Activated T-cell treated with anti-CD3 and anti-CD28 coated beads for 24 hours (primary cell): ENCODE results near the gene ARPC5L.
"Not testable (repeated sequence)": the region's sequence is repeated elsewhere in the genome, so short reads cannot be mapped to it uniquely, and the experiment has no call there.

Source experiments
- DNase-seq: peaks from one replicate; pipeline ENCODE4 v3.0.0-alpha.2; 2020; ENCODE audit warnings: low read depth

The ARPC5L gene

DNA sequence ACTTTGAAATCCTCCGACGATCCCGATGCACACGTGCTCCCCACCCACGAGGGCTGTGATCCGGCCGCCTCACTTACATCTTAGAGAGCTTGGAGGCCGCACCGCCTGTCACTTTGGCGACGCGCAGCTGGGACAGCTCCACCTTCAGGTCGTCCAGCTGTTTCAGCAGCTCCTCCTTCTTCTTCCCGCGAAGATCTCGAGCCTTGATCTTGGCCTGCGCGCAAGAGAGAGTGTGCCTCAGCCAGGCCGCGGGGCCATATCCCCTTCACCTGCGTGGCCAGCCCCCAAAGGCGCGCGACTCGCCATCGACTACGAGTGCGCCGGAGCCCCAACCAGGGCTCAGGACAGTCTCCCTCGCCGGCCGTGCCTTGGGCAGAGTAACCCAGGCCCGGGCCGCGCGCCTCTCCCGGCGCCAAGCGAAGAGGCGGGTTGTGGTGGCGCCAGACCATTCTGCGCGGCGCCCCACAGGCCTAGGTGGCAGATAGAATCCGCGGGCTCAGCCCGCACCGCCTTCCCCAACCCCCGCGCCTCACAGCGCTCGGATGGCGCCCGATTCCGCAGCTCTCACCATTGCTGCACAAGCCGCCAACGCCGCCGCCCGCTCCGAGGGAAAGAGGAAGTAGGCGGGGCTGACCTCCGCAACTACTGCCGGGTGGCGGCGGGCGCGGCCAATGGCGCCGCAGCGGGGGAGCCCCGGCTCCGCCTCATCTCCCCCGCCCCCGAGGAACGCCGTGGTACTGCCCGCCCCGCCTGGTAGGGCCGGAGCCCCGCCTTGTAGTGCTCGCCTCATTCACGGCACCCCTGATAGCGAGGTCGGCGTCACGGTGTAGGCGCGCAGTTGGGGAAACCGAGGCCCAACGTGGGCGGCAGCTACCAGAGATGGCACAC, at the start of gene ARPC5L, which contains the start of gene RPL35:
Gene ARPC5L (plus strand): TSS at position 789 of the 888 bp plus-strand sequence. CDS start 7,161 bp downstream, outside the sequence.
Gene RPL35 (minus strand): TSS at position 616 of the 888 bp plus-strand sequence. CDS start 45 bp downstream, at position 571.
- DNase-seq, result peak; percentile 93

DNA sequence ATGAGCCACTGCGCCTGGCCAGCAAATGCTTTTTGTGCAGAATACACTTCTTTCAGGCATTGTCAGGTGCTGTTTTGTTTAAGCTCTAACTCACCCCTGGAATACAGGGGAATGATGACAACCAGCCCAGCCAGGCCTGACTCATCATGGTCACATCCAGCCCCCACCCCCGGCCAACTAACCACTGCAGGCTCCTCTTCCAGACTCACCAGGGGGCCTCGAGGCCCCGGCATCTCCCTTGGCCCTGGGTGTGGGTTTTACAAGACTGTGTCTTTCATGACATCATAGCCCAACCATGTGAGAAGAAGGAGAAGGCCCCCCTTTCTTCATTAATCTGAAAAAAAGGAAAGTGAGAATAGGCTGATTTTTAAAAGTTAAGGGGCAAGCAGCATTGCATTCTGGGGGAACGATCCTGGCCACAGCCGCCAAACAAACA, 49.5 kb upstream of the ARPC5L start:
- DNase-seq, result no peak

DNA sequence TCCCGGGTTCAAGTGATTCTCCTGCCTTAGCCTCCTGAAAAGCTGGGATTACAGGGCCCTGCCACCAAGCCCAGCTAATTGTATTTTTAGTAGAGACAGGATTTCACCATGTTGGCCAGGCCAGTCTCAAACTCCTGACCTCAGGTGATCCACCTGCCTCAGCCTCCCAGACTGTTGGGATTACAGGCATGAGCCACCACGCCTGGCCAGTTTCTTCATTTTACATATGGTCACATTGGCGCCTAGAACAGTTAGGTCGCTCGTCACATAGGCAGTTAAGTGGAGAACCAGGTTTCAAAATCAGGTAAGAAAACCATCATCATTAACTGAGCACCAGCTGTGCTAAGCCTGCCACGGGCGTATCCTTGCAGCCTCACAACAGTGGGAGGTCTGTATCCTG, 48.9 kb upstream of the ARPC5L start:
- no peak for DNase-seq

DNA sequence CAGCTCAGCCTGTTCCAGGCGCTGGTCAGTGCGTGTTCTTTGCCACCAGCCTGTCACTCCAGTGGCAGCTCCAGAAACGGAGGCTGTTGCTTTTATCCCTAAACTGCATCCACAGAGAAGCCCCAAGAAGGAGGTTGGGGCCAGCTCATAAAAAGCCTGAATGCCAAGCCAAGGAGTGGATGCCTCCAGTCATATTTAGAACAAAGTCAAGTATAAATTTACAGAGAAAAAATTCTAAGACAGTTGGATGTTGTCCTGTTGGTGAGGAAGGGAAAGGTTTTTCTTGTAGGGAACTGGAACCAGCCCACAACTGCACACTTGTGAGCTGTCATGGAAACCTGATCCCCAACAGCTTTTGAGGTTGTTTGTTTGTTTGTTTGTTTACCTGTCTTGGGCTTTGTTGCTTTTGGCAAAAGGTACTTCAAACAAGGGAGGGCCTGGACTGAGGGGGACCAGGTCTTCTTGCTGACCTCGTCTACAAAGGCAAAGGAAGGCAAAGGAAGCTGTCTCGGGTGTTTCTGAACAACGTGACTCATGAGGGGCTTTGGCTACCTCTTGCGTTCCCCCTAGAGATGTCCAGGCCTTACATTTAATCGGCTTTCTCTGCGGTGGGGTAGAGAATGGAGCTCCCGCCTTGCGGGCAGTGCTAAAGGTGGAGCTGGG, 48.3 kb upstream of the ARPC5L start:
- DNase-seq, result no peak

DNA sequence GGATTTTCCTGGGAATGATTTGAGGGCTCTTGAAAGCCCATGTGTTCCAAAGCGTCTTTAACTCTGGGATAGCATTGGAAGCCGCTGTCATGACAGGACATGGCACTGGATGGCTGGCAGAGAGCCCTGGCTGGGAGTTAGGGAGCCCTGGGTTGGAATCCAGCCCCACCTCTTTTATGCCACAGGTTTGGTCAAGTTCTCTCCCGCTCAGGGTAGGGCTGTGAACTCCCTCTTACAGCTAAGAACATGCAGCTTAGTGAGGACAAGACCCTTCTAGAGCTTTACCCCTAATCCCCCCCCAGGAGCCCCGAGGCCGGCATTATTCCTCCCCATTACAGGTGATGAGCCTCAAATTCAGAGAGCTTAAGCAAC, 47.8 kb upstream of the ARPC5L start:
- DNase-seq, result no peak

DNA sequence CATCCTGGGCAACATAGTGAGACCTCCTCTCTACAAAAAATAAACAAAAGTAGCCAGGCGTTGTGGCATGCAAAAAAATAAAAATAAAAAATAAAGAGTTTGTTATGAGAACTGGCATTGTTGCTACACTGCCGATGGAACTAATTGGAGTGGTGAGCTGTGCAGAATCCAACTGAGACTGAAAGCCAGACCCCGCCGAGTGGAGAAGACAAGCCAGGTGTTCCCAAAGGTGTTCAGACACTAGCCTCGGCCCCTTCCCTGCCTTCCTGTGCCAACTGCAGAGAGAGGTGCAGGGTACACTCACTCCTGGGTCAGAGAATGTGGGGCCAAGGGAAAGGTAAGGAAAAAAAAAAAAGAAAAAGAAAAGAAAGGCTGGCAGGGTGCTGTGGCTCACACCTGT, 46.3 kb upstream of the ARPC5L start:
- no peak for DNase-seq

DNA sequence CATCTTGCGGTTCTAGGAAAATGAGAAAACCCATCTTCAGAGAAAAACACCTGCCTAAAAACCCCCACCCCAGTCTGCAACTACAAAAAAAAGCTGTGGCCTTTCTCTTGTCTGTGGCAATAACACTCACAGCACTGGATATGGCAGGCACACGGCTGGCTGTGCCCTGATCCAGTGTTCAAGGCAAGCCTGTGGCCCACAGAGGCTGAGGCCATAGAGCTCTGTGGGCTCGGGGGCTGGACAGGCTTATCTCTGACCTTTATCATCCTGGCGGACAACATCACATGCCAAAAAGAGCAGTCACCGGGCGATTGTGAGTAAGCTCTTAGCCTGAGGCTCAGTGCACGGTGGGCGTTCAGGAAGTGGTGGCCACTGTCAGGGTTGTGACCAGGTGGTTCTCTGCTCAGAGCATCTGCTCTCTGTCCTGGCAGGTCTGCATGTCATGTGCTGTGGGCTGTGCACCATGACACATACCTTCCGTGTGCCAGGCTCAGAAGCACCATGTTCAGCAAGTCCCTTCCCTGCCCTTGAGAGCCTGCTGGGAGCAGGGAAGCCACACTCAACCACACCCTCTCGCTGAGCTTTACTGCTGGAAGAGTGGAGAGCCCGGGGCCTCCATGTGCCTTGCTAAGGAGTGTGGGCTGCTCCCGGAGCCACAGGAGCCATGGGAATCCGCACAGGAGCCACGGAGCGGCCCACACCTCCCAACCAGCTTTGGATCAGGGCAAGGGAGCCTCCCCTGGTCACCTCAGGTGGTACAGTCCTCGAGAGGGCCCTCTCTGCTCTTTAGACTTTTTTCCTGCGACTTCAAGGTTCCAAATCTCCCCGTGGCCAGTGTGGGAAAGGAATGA, 43.3 kb upstream of the ARPC5L start:
- no peak for DNase-seq

DNA sequence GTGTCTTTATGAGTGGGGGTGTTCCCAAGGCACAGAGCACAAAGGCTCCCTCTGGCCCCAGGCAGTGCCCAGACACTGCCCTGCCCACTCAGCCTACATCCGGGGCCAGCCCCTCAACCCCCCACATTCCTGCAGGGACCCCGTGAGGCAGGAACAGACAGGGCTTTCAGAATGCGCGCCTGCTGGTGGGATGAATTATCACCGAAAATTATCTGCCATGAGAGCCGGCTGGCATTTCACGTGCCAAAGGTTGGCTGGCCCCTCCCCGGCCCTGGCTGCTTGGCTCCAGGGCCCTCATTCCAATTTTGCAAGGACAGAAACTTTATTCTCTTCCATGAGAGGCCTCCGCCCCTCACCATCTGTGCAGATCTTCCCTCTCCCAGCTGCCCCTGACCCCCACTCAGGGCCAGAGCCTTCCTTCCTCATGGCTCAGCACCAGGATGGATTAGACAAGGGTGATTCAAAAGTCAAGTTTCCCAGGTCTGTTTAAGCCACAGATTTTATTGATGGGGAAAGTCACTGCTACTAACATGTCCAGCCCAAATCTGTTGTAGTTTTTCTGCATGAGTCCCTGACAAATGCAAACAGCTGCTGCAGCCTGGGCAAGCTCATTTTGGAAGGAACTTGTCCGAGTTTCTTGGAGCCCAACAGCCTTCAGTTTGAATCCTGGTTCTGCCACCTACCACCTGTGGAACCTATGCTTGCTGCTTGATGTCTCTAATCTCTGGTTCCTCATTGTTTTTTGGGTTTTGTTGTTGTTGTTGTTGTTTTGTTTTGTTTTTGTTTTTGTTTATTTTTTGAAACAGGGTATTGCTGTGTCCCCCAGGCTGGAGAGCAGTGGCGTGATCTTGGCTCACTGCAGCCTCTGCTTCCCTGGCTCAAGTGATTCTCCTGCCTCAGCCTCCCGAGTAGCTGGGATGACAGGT, 41.0 kb upstream of the ARPC5L start:
- no peak for DNase-seq

DNA sequence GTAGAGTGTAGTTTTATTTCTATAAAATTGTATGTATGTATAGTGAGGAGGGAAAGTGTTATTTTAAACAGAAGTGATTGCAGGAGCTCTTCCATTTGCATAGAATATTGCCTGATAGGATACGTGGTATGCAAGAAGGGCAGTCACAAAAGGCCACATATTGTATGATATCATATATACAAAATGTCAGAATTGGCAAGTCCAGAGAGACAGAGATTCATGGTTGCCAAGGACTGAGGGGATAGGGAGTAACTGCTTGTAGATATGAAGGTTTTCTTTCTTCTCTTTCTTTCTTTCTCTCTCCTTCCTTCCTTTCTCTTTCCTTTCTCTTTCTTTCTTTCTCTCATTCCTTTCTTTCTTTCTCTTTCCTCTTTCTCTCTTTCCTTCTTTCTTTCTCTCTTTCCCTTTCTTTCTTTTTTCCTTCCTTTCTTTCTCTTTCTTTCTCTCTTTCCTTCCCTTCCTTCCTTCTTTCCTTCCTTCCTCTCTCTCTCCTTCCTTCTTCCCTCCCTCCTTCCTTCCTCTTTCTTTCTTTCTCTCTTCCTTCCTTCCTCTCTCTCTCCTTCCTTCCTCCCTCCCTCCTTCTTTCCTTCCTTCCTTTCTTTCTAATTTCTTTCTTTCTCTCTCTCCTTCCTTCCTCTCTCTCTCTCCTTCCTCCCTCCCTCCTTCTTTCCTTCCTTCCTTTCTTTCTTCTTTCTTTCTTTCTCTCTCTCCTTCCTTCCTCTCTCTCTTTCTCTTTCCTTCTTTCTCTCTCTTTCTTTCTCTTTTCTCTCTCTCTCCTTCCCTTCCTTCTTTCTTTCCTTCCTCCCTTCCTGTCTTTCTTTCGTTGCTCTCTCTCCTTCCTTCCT, 33.2 kb upstream of the ARPC5L start:
- DNase-seq, result no peak

DNA sequence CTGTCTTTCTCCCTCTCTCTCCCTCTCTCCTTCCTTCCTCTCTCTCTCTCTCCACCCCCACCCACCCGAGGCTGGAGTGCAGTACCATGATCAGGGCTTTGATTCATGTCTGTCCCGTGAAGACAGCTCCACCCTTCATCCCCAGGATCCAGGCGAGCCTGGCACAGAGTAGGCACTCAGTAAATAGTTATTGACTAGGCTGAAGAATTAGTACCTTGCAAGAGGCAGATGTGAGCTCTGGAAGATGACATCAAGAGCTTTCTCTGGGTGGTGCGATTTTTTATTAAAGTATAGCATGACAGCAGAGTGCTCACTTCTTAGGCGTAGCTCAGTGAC, 32.6 kb upstream of the ARPC5L start:
- DNase-seq, result no peak

DNA sequence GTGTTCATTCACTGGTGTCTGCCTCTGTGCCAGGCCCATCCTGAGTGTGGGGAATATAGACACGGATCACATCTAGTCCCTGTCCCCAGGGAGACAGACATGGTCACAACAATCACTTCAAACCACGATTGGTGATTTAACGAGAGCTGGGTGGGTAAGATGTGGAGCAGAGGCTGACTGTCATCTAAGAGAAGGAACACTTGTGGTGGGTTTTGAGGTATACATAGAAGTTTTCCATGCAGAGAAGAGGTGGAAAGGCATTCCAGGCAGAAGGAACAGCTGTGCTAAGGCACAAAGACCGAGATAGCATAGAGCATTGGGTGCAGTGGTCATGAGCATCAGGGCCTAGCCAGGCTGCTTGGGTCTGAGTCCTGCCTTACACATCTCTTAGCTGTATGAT, 31.3 kb upstream of the ARPC5L start:
- no peak for DNase-seq

DNA sequence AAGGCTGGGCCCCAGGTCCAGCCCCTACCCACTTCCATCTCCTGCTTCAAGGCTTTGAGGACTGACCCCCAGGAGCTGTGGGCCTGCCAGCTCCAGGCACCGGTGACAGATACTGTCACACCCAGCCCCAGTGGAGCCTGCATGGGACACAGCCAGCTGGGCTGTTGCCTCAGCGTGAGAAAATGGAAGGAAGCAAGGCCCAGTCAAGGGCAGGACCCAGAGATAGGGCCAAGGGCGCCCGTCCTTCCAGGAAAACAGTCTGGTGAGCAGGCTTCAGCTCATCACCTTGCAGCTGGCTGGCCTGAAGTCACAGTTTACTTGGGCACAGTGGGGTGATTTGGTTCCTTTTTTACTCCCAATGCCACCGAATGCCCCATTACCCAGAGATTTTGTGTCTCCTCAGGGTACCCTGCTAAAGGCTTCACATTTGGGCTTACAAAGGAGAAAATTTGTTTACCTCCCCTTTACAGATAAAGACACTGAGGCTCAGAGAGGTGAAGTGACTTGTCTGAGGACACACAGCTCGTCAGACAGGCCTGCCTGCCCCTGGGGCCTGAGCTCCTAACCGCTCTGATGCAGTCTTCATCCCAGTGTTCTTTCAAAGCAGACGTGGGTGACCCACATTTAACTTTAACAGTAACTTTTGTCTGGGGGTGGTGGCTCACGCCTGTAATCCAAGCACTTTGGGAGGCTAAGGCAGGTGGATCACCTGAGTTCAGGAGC, 30.1 kb upstream of the ARPC5L start:
- DNase-seq, result no peak

DNA sequence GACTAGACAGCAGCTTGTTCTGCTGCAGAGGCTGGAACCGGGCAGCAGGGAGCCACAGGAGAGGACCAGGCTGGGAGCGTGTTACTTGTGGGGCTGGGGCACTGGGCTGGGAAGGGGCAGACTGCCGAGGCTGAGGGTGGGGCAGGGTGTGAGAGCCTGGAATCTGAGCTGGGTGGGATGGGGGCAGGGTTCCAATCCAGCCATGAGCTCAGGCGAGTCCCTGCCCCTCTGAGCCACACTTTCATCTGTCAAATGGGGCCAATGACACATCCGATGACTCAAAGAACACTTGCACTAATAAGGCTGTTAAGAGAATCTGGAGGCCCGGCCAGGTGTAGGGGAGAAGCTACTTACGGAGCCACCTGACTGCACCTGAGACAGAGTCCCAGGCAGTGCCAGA, 27.3 kb upstream of the ARPC5L start:
- DNase-seq, result no peak

DNA sequence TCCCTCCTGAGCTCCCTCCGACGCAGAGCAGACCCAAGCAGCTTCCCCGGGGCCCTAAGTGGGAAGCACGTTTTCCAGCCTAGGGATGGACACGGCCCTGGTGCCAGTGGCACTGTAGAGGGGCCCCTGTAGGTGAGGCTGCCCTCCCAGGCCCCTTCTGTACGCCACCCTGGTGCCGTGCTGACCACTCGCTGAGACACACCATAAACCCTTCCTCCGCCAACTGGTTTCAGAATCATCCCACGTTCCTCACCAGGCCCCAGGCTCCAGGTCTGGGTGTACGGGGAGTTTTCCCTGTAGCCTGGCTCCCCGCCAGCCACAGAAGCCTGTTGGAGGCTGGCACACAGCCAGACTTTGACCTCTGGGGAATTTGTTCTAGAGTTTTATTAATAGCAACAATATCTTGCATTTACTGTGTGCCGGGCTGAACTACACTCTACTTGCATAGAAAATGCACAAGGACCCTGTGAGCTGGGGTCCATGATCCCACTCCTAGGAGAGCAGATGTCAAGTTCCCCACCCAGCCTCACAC, 26.8 kb upstream of the ARPC5L start:
- no peak for DNase-seq

DNA sequence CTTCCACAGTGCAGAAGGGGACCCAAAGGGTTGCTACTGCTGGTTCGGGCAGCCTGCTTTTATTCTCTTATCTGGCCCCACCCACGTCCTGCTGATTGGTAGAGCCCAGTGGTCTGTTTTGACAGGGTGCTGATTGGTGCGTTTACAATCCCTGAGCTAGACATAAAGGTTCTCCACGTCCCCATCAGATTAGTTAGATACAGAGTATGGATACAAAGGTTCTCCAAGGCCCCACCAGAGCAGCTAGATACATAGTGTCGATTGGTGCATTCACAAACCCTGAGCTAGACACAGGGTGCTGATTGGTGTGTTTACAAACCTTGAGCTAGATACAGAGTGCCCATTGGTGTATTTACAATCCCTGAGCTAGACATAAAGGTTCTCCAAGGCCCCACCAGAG, 23.8 kb upstream of the ARPC5L start:
- not testable (repeated sequence) for DNase-seq

DNA sequence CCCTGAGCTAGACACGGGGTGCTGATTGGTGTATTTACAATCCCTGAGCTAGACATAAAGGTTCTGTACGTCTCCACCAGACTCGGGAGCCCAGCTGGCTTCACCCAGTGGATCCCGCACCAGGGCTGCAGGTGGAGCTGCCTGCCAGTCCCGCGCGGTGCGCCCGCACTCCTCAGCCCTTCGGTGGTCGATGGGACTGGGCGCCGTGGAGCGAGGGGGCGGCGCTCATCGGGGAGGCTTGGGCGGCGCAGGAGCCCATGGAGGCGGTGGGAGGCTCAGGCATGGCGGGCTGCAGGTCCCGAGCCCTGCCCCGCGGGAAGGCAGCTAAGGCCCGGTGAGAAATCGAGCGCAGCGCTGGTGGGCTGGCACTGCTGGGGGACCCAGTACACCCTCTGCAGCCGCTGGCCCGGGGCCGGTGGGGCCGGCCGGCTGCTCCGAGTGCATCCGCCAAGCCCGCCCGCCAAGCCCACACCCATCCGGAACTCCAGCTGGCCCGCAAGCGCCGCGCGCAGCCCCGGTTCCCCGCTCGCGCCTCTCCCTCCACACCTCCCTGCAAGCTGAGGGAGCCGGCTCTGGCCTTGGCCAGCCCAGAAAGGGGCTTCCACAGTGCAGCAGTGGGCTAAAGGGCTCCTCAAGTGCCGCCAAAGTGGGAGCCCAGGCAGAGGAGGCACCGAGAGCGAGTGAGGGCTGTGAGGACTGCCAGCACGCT, 23.2 kb upstream of the ARPC5L start:
- not testable (repeated sequence) for DNase-seq

DNA sequence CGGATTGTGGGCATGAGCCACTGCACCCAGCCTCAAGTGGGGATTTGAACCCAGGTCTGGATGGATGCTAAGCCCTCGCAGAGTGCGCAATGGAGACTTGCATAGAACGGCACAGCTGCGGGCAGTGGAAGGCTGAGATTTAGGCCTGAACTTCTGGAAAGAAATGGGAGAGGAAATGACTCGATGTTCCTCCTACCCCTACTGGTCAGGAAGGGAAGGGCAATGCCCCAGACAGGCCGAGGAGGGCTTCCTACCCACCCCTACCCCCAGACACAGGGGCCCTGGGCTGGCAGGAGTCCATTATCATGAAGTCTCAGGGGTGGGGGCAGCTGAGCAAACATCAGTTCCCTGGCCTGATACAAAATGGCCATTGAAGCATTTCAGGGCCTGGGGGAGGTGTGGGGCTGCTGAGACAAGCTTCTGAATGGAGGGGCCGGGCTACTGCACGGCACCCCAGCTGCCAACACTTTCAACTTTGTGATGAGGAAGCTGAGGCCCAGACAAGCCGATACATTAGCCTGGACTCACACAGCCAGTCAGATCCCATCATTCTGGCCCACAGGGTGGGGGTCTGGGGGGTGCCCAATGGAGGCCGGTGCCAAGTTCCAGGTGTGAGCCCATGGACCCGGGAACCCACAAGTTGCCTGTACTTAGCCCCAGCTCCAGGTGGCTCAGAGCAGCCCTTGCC, 22.2 kb upstream of the ARPC5L start:
- DNase-seq, result no peak

DNA sequence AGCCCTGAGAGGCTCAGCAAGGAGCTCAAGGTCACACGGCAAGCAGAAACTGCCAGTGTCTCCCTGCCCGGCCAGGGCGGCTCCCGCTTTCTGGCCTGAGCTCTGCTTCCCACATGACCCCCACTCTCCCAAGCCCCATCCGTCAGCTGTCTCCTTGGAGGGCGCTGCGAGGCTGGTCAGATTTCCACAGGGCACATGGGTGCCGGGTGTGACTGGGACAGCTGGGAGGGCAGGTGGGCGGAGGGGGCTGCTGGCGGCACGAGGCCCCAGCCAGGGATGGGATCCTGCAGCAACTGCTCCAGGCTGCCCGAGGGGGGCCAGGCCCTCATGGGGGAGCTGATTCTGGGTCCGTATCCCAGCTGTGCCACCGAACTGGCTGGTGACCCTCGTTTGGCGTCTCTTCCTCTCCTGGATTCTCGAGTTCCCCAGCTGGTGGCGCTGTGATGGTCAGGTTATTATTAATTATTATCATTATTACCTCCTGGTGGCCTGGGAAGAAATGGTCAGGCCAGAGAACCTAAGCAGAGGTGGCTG, 21.6 kb upstream of the ARPC5L start:
- no peak for DNase-seq
